ENCODE measurements around the gene UQCRHL. TPM values are rescaled to one million over a fixed set of nuclear protein-coding genes. Genes with fewer than 3 reads are reported as not detected.

Gene UQCRHL
- total and polyA plus RNA-seq, 2 donors (not counting 1 experiment from before 2014, with no cell fraction given) = 0.98 to 1.8 TPM

DNA sequence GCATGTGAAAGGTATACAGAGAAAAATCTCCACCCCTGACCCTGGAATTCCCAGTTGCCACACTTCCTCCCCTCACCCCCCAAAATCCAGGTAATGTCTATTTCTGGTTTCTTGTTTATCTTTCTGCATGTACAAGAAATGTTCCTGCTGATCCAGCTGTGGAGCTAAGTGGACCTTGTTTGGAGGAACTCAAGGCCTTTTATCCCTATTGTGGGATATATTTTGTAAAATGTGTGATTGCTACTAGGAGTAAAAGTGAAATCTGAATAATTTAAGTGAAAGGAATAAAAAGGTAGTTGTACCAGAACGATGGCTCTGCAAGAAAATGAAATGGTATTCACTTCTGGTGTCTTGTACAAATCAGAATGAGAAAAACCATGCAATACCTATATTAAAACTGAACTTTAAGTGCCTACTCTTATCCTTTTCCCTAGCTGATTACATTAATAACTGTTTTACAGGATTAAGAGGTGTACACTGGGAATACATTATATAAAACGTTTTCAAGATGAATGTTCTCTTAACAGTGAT lies 43.1 kb upstream of the UQCRHL start:
- intact Hi-C loops (cut with micrococcal nuclease) = no loop called here
- H3K27me3 ChIP-seq (replicated peaks in 1 of 4; ENCODE audit: control extremely low read depth in 1 of 4, control insufficient read depth in 3 of 4, insufficient read depth in 4 of 4, low read length in 3 of 4) = no peaks in the 10 kb centered on the region
- no peaks in the 10 kb centered on the region for H3K36me3 ChIP-seq (replicated peaks in 1 of 2; ENCODE audit: control extremely low read depth in 1 of 2, control insufficient read depth in 1 of 2, extremely low read depth in 1 of 2, insufficient read depth in 2 of 2, low read length in 1 of 2)
- TF ChIP-seq CTCF (IDR thresholded peaks at IDR 0.05) (no peak), EZH2 (IDR thresholded peaks at IDR 0.05; ENCODE audit: borderline replicate concordance, insufficient read depth, low read depth, low read length, poor library complexity, severe bottlenecking) (no peak)
- H3K9me3 ChIP-seq (ENCODE audit: control extremely low read depth in 1 of 3, control insufficient read depth in 2 of 3, insufficient read depth in 1 of 3, low read length in 2 of 3) = peaks cover 0 to 3% (median 0%) of the 10 kb centered on the region in 3 donors
- DNase-seq (no peak), ATAC-seq (ENCODE audit: low read depth) (no peak)
- H2AFZ ChIP-seq (ENCODE audit: insufficient read depth, low read depth, low read length, poor library complexity, severe bottlenecking) = no peak overlapping the region
- H3K27me3 Mint-ChIP-seq = no peaks in the 10 kb centered on the region
- H3K27ac Mint-ChIP-seq = peak overlapping the region; percentile 73
- peaks cover 85% of the 10 kb centered on the region for H3K79me2 ChIP-seq (ENCODE audit: control insufficient read depth, insufficient read depth, low read length)
- H3K9me3 Mint-ChIP-seq (ENCODE audit: insufficient read depth) = no peaks in the 10 kb centered on the region
- ChIA-PET POLR2A (interaction anchor here (0.7 to 9.4 kb wide), 2 partner anchors 15 to 39 kb away, joined by 3 to 221 read pairs; no protein-coding TSS in a partner anchor), CTCF (interaction anchor here (0.7 to 7.4 kb wide), 3 partner anchors 17 to 36 kb away, joined by 3 to 52 read pairs (median 32); no protein-coding TSS in a partner anchor)
- peak overlapping the region; percentile 25 for H3K9ac ChIP-seq (ENCODE audit: low read length)
- peaks cover 36 to 55% of the 10 kb centered on the region in 2 donors for H3K4me1 ChIP-seq (ENCODE audit: control insufficient read depth in 2 of 2, insufficient read depth in 2 of 2, low read length in 2 of 2)
- WGBS (ENCODE audit: insufficient coverage) = no CpG with 5 or more reads among the region's 2 CpGs
- peak overlapping the region in 2 of 5 experiments; percentile 82 to 89 for H3K4me3 ChIP-seq (ENCODE audit: control extremely low read depth in 1 of 5, extremely low read depth in 1 of 5, insufficient read depth in 1 of 5, low read depth in 2 of 5, low read length in 4 of 5)
- H3K4me2 ChIP-seq (replicated peaks; ENCODE audit: low read depth, low read length, poor library complexity, severe bottlenecking) = peak overlapping the region; percentile 77
- peak overlapping the region in 1 of 2 donors; percentile 80 for H3K27ac ChIP-seq (ENCODE audit: low read length in 2 of 2)
- peaks cover 20% of the 10 kb centered on the region for H4K20me1 ChIP-seq (ENCODE audit: control insufficient read depth, insufficient read depth, low read length, poor library complexity, severe bottlenecking)
- H3K4me3 Mint-ChIP-seq = peak overlapping the region; percentile 95
- peaks cover 46% of the 10 kb centered on the region for H3K4me1 Mint-ChIP-seq

DNA sequence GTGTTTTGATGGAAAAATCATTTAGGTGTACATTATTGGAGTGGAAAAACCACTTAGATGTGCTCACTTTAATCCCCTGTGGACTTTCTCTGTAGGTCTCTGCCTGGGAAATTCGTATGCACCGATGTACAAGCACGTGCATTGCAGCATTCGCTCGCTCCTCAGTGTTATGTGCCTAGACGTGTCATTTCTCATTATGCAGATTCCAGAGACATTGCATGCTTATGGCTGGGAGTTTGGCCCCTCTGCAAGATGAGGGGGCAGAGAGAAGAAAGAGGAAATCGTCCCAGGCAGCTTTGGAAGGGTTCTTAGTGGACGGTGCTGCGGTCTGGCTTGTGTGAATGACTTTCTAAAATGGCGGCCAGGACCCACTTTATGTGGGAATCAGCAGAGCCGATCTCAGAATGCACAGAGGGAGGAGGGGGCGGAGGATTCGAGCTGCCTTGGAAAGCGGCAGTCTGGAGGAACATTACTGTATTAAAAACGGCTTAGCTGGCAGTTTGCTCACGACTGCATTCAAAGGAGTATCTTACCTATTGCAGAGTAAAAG lies 42.4 kb upstream of the UQCRHL start:
- Histone ChIP-seq H3K79me2 (ENCODE audit: control insufficient read depth, insufficient read depth, low read length) (peaks cover 83% of the 10 kb centered on the region), H3K9me3 (ENCODE audit: control extremely low read depth in 1 of 3, control insufficient read depth in 2 of 3, insufficient read depth in 1 of 3, low read length in 2 of 3) (peaks cover 0 to 3% (median 0%) of the 10 kb centered on the region in 3 donors), H3K4me3 (ENCODE audit: control extremely low read depth in 1 of 5, extremely low read depth in 1 of 5, insufficient read depth in 1 of 5, low read depth in 2 of 5, low read length in 4 of 5) (peak overlapping the region; percentile 59 to 99 (median 89)), H3K9ac (ENCODE audit: low read length) (peak overlapping the region; percentile 88), H3K36me3 (replicated peaks in 1 of 2; ENCODE audit: control extremely low read depth in 1 of 2, control insufficient read depth in 1 of 2, extremely low read depth in 1 of 2, insufficient read depth in 2 of 2, low read length in 1 of 2) (no peaks in the 10 kb centered on the region), H3K27ac (ENCODE audit: low read length in 2 of 2) (peak overlapping the region; percentile 74 to 80), H2AFZ (ENCODE audit: insufficient read depth, low read depth, low read length, poor library complexity, severe bottlenecking) (peak overlapping the region; percentile 75), H4K20me1 (ENCODE audit: control insufficient read depth, insufficient read depth, low read length, poor library complexity, severe bottlenecking) (peaks cover 20% of the 10 kb centered on the region), H3K4me2 (replicated peaks; ENCODE audit: low read depth, low read length, poor library complexity, severe bottlenecking) (peak overlapping the region; percentile 77), H3K4me1 (ENCODE audit: control insufficient read depth in 2 of 2, insufficient read depth in 2 of 2, low read length in 2 of 2) (peaks cover 43 to 62% of the 10 kb centered on the region in 2 donors), H3K27me3 (replicated peaks in 1 of 4; ENCODE audit: control extremely low read depth in 1 of 4, control insufficient read depth in 3 of 4, insufficient read depth in 4 of 4, low read length in 3 of 4) (no peaks in the 10 kb centered on the region)
- intact Hi-C loops (cut with micrococcal nuclease) = loop anchor here (2.0 to 10.0 kb wide), 2 partner anchors 35 to 155 kb away; no protein-coding TSS in a partner anchor
- no peak for ATAC-seq (ENCODE audit: low read depth)
- ChIA-PET POLR2A (interaction anchor here (1.3 to 9.4 kb wide), 2 partner anchors 14 to 126 kb away, joined by 5 to 221 read pairs; partner anchors contain the start of gene ZBTB17), CTCF (interaction anchor here (0.6 to 7.4 kb wide), 7 partner anchors 16 to 67 kb away, joined by 3 to 52 read pairs (median 4); no protein-coding TSS in a partner anchor)
- H3K27me3 Mint-ChIP-seq = no peaks in the 10 kb centered on the region
- peak overlapping the region; percentile 95 for H3K4me3 Mint-ChIP-seq
- H3K4me1 Mint-ChIP-seq = peaks cover 50% of the 10 kb centered on the region
- TF ChIP-seq EZH2 (IDR thresholded peaks at IDR 0.05; ENCODE audit: borderline replicate concordance, insufficient read depth, low read depth, low read length, poor library complexity, severe bottlenecking) (no peak), CTCF (IDR thresholded peaks at IDR 0.05) (no peak)
- peak overlapping the region; percentile 99 for H3K27ac Mint-ChIP-seq
- H3K9me3 Mint-ChIP-seq (ENCODE audit: insufficient read depth) = no peaks in the 10 kb centered on the region
- DNase-seq = peak; percentile 57
- under 1% methylated on average over 15 of the region's 16 CpGs for WGBS (ENCODE audit: insufficient coverage)
